ENCODE results near the gene ZNF532. TPM values are rescaled to one million over a fixed set of nuclear protein-coding genes. Genes with fewer than 3 reads are reported as not detected.
A peak's percentile ranks its signal among the peaks of the same experiment; 100 is the strongest.
"Not testable (repeated sequence)": the region's sequence is repeated elsewhere in the genome, so short reads cannot be mapped to it uniquely, and the experiment has no call there.

ZNF532 gene
- total and polyA plus RNA-seq, 2 experiments from 2014 or later = 28.2 to 108 TPM

GRCh38 chr18:59013744-59014143, 149.1 kb downstream of the ZNF532 start:
- Histone ChIP-seq H3K27ac (no peak overlapping the region), H3K4me1 (ENCODE audit: low read depth) (no peaks in the 10 kb centered on the region), H3K36me3 (no peaks in the 10 kb centered on the region), H3K27me3 (no peaks in the 10 kb centered on the region), H3K9me3 (ENCODE audit: low read depth) (no peaks in the 10 kb centered on the region), H3K4me3 (no peak overlapping the region)
- TF ChIP-seq, protein P1, sequence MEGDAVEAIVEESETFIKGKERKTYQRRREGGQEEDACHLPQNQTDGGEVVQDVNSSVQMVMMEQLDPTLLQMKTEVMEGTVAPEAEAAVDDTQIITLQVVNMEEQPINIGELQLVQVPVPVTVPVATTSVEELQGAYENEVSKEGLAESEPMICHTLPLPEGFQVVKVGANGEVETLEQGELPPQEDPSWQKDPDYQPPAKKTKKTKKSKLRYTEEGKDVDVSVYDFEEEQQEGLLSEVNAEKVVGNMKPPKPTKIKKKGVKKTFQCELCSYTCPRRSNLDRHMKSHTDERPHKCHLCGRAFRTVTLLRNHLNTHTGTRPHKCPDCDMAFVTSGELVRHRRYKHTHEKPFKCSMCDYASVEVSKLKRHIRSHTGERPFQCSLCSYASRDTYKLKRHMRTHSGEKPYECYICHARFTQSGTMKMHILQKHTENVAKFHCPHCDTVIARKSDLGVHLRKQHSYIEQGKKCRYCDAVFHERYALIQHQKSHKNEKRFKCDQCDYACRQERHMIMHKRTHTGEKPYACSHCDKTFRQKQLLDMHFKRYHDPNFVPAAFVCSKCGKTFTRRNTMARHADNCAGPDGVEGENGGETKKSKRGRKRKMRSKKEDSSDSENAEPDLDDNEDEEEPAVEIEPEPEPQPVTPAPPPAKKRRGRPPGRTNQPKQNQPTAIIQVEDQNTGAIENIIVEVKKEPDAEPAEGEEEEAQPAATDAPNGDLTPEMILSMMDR (IDR thresholded peaks at IDR 0.05; ENCODE audit: low read depth, low read length) = no peak
- DNase-seq (ENCODE audit: low read depth in 1 of 2, low spot score in 1 of 2) = no peak

- Histone ChIP-seq H3K27me3 (no peaks in the 10 kb centered on the region), H3K9me3 (ENCODE audit: low read depth) (no peaks in the 10 kb centered on the region), H3K36me3 (no peaks in the 10 kb centered on the region), H3K27ac (no peak overlapping the region), H3K4me3 (no peak overlapping the region), H3K4me1 (ENCODE audit: low read depth) (no peaks in the 10 kb centered on the region)
- TF ChIP-seq, protein P1 (IDR thresholded peaks at IDR 0.05; ENCODE audit: low read depth, low read length) = no peak
- no peak for DNase-seq (ENCODE audit: low read depth in 1 of 2, low spot score in 1 of 2)
Observed at GRCh38 chr18:59015531-59016152, 151.0 kb downstream of the ZNF532 start.

GRCh38 chr18:59021500-59021899, 156.8 kb downstream of the ZNF532 start:
- Histone ChIP-seq H3K9me3 (ENCODE audit: low read depth) (no peaks in the 10 kb centered on the region), H3K4me1 (ENCODE audit: low read depth) (peaks cover 4% of the 10 kb centered on the region), H3K4me3 (no peak overlapping the region), H3K36me3 (no peaks in the 10 kb centered on the region), H3K27me3 (no peaks in the 10 kb centered on the region), H3K27ac (no peak overlapping the region)
- no peak for DNase-seq (ENCODE audit: low read depth in 1 of 2, low spot score in 1 of 2)
- TF ChIP-seq, protein P1 (IDR thresholded peaks at IDR 0.05; ENCODE audit: low read depth, low read length) = no peak

DNA sequence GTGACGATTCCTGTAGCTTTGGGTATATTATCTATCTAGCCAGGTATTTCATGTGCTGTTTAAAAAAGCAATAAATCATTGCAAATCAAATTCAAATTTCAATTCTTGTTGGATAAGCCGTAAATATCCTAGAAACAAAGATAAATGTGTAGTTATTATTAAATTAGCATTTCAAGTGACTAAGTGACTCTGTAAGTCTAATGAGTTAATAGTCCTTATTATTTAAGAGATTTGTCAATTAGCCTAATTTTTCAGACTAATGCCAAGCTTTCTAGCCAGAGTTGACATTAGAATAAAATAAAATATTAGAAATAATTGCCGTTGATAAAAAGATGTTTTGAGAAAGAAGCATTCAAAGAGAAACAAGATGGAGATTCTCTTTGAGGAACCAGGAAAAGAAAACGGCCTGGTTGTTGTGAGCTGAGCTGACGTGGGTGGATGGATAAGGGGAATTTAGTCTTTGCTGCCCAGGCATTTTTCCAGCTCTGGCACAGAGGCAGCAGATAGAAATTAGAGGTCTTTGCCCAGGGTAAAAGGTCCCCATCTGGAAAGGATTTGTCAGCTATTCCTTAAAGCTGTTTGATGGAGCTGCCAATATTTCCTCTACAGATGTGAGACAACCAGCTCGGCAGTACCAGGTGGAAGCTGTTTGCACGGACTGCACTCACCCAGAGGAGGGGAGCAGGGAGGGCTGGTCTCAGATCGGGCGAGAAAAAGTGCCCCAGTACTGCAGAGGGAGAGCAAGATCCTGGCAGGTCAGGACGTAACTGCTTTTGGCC, 157.7 kb downstream of the ZNF532 start:
- H3K27ac ChIP-seq = no peak overlapping the region
- H3K4me1 ChIP-seq (ENCODE audit: low read depth) = peaks cover 4% of the 10 kb centered on the region
- H3K36me3 ChIP-seq = no peaks in the 10 kb centered on the region
- TF ChIP-seq, protein P1 (IDR thresholded peaks at IDR 0.05; ENCODE audit: low read depth, low read length) = no peak
- H3K9me3 ChIP-seq (ENCODE audit: low read depth) = no peaks in the 10 kb centered on the region
- H3K27me3 ChIP-seq = no peaks in the 10 kb centered on the region
- no peak overlapping the region for H3K4me3 ChIP-seq
- DNase-seq (ENCODE audit: low read depth in 1 of 2, low spot score in 1 of 2) = peak in 1 of 2 donors; percentile 45

- TF ChIP-seq, protein P1 (IDR thresholded peaks at IDR 0.05; ENCODE audit: low read depth, low read length) = no peak
- H3K9me3 ChIP-seq (ENCODE audit: low read depth) = no peaks in the 10 kb centered on the region
- H3K36me3 ChIP-seq = no peaks in the 10 kb centered on the region
- H3K27ac ChIP-seq = no peak overlapping the region
- DNase-seq (ENCODE audit: low read depth in 1 of 2, low spot score in 1 of 2) = peak in 1 of 2 donors; percentile 69
- H3K4me3 ChIP-seq = no peak overlapping the region
- H3K27me3 ChIP-seq = no peaks in the 10 kb centered on the region
- H3K4me1 ChIP-seq (ENCODE audit: low read depth) = peaks cover 4% of the 10 kb centered on the region
Observed at GRCh38 chr18:59024829-59025228, 160.2 kb downstream of the ZNF532 start.

DNA sequence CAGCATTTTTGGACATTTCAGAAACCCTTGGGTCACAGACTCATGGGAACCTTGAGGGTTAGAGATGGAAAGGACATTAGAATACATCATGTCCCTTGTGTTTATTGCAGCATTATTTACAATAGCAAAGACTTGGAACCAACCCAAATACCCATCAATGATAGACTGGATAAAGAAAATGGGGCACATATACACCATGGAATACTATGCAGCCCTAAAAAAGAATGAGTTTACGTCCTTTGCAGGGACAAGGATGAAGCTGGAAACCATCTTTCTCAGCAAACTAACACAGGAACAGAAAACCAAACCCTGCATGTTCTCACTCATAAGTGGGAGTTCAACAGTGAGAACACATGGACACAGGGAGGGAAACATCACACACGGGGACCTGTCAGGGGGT, 160.9 kb downstream of the ZNF532 start:
- H3K4me3 ChIP-seq; H3K9me3 ChIP-seq (ENCODE audit: low read depth); H3K27me3 ChIP-seq; H3K27ac ChIP-seq; H3K4me1 ChIP-seq (ENCODE audit: low read depth); H3K36me3 ChIP-seq; DNase-seq (ENCODE audit: low read depth in 1 of 2, low spot score in 1 of 2): not testable (repeated sequence)

Measured in cardiac muscle cell (in vitro differentiated cells and primary cell).